GM21717 (cell line): ENCODE measurements around the gene TP63.
"Not testable (repeated sequence)": the region's sequence is repeated elsewhere in the genome, so short reads cannot be mapped to it uniquely, and the experiment has no call there.

Source experiments
- ATAC-seq: cut with Tn5 transposase; IDR thresholded peaks from one replicate; pipeline ENCODE4 v1.9.1; 2021; ENCODE audit warnings: mild to moderate bottlenecking, moderate library complexity; ENCODE audit not compliant: unreplicated experiment

TP63 gene

DNA sequence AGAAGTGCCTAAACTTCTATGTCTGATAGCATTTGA is at the start of gene TP63:
TSS of gene TP63 (plus strand) at position 17 of the 36 bp plus-strand sequence. CDS start 127 bp downstream, outside the sequence.
- ATAC-seq = no peak

DNA sequence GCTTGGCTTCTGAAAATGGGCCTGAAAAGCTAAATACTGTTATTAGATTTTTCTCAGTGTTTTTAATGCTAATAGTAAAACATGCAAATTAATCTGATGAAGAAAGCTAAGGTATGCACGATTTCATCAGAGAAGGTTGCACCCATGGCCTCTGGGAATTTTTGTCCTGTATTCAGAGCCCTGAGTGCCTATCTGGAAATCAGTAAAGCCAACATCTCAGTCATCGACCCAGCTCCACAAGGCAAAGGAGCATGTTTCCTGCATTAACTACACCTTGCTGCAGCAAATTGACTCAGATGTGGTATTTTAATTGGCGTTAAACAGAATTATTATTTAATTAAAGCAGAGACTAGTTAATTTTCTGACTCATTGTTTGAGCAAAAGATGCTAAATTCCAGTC is 49.0 kb upstream of the TP63 start:
- ATAC-seq = no peak

DNA sequence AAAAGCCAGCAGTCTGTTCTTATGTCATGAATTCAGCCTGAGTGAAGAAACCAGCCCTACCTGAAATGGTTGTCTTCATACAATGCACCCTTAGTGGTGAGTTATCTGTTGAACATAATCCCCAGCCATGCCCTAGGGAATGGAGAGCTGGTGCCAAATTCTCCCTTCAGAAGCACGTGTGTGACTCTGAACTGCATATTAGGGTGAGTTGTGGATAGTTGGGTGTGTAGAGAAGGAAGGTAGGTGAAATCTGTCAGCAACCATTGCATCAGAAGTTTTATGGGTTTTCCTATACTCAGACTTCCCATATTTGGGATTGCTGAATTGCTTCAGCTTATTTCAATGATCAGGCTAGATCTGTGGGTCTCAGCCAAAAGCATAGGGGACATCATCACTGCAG is 46.5 kb upstream of the TP63 start:
- ATAC-seq = no peak

DNA sequence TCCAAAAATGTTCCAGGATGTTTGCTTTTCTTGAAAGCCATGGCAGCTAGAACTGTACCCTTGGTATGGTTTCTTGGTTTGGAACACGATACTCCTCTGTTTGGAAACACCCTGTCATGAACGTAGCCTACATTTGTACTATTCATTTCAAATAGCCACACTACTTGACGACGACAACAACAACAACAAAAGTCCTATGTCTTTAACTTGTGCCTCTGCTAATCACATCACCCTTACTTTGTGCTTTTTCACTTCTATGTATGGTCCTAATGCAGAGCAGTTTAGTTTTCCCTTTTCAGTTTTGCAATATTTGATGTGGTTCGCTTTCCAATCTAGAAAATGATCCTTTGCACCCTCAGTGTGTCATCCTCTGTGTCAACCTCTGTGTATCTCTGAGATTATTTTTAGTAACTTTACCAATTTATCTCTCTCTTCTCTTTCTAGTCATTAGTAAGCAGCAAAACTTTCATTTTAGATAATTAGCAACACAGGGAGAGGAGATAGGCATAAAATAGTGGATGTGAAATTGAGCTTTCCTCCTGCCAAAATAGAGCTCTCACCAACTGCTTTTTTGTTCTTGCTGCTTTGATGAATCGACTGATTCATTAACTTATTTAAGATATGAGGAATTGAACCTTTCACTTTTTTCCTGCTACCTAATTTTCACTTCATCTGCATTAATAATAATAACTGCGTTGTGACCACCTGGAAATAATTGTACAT is 44.1 kb upstream of the TP63 start:
- ATAC-seq = peak; percentile 96

DNA sequence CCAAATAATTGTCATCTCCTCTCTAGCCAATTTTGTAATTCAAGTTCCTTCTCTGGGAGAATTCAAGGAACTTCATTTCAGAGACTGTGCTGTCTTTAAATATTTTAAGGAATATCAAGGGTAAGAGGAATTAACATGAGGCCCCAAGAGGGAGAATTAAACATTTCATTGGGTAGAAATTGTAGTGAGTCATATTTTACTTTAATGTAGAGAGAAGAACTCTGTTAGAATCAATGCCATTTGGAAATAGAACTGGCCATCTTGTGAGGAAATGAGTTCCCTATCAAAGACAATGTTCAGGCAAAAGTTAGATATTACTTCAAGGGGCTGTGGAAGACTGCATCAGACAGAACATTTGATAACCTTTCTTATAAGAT is 43.5 kb upstream of the TP63 start:
- ATAC-seq = no peak

DNA sequence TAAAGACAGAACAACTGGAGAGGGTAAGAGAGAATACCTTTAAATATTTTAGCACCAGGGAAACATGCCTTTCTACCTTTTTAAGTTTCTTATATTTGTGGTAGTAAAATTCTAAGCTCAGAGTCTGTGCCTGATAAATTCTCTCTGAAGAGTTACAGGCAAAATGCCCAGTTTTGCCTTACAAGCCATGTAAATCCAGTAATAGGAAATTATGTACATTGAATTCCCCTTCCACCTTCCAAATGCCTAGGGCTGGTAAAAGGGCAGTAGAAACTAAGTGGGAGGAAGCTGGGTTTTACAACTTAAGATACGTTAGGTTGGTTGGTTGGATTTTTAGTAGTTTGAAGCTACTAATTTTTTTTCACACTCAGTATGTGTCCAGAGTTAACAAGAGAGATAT is 43.1 kb upstream of the TP63 start:
- no peak for ATAC-seq

DNA sequence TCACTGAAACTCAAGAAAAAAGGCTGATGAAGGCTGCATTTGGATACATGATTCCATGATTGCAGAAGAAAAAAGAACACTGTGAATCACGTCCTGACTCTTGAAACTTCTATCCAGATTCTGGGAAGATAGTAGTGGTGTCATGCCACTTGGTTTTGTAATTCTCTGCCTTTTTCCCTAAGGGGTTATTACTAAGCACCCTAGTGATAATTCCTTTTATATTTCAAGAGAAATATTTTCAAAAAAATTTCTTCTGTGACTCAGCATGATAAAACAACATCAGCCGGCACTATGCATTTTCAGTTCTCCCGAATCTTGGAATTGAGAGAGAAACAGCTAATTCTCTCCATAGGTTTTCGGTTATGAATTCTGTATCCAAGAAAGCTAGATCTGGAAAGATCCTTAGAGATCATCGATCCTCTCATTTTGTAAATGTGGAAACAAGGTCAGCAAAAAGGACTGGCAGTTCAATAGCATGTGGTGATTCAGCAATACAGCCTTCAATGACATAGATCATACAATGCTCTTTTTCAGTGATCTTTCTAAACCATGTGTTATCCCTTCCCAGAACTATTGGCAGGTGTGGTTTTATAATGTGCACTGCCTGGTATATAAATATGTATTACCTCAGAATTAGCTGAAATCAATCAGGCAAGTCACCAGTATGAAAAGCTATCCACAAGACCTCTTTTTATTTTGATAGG is 42.6 kb upstream of the TP63 start:
- ATAC-seq = no peak

DNA sequence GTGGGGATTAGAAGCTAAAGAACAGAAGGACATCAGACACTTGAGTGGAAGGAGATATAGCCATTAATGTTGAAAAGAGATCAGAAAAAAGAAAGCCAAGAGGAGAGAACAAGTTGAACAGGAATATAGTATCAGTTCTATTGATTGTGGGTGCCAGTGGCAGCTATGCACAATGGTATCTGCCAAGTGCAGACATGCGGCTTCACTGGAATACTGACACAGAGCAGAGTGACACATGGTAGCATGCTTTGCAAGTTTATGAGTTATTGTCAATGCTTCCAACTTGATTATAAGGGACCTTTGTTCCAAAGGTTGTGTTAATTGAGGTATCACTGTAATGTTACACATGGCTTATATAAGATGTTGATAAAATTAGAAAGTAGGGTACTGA is 42.0 kb upstream of the TP63 start:
- no peak for ATAC-seq

DNA sequence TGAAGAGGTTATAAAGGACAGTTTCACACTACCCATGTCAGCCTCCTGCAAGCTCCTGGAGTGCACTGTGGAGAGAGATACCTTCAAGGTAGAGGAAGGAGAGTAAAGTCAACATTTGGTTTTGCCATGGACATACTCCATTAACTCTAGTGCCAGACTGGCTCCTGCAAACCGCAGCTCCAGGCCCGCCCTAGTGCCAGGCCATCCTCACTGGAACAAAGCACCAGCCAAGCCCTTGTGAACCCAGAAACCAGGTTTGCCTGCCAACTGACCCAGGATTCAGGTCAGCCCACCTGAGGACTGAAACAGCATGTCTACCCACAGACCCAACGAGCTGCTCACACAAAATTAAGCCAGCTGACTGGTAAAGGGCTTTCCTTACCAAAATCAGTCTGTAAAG is 41.0 kb upstream of the TP63 start:
- ATAC-seq = no peak

DNA sequence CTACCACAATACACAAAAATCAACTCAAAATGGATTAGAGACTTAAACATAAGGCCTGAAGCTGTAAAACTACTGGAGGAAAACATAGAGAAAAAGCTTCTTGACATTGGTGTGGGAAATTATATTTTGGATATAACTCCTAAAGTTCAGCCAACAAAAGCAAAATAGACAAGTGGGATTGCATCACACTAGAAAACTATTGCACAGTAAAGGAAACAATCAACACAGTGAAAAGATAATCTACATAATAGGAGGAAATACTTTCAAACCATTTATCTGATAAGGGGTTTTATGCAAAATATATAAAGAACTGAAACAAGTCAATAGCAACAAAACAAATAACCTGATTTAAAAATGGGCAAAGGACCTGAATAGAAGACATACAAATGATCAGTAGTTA is 37.6 kb upstream of the TP63 start:
- no peak for ATAC-seq

DNA sequence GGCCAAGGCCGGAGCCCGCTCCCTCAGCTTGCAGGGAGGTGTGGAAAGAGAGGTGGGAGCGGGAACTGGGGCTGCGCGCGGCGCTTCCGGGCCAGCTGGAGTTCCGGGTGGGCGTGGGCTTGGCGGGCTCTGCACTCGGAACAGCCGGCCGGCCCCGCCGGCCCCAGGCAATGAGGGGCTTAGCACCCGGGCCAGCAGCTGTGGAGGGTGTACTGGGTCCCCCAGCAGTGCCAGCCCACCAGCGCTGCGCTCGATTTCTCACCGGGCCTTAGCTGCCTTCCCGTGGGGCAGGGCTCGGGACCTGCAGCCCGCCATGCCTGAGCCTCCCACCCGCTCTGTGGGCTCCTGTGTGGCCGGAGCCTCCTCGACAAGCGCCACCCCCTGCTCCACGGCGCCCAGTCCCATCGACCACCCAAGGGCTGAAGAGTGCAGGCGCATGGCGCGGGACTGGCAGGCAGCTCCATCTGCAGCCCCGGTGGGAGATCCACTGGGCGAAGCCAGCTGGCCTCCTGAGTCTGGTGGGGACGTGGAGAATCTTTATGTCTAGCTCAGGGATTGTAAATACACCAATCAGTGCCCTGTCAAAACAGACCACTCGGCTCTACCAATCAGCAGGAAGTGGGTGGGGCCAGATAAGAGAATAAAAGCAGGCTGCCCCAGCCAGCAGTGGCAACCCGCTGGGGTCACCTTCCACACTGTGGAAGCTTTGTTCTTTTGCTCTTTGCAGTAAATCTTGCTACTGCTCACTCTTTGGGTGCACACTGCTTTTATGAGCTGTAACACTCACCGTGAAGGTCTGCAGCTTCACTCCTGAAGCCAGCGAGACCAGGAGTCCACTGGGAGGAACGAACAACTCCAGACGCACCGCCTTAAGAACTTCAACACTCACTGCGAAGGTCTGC is 34.9 kb upstream of the TP63 start:
- ATAC-seq = not testable (repeated sequence)

DNA sequence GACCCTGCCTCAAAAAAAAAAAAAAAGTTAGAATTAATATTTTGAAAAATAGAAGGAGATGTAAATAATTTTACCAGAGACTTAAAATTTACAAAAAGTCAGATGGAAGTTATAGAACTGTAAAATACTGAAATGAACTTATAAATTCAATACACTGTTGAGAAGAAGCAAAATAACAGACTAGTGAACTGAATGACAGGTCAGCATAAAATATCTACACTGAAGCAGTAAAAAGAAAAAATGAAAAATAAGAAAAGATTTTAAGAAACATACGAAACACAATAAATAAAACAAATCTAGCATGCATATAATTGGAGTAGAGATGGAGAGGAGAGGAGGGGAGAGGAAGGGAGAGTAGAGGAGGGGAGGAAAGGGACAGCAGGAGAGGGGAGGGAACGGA is 33.3 kb upstream of the TP63 start:
- ATAC-seq = no peak

DNA sequence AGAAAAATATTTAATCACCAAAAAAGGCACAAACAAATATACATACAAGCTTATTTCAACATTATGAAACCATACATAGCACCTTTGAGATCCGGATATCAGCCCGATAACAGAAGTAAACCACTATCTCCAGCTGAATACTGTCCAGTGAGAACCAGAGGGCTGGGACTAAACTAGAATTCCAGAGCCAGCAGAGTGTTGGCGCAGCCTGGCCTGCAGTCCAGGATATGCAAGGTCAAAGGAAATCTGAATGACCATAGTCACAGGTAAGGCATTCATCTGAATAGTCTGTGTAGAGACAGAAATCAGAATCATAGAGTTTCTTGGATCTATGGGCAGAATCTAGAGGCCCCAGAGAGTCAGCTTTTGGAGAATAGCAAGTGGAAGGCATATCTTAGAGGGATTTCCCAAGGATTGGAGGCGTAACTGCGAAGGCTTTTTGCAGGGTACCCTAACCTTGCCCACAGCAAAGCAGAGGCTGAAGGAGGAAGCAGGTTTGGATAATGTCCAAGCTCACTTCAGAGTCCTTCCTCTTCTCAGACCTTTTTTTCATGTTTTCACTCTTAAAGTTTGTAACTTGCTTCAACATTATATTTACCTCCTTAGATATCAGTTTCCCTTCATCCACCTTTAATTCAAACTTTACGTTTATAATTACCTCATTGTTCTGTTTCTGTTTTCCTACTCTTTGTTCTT is 32.5 kb upstream of the TP63 start:
- no peak for ATAC-seq

DNA sequence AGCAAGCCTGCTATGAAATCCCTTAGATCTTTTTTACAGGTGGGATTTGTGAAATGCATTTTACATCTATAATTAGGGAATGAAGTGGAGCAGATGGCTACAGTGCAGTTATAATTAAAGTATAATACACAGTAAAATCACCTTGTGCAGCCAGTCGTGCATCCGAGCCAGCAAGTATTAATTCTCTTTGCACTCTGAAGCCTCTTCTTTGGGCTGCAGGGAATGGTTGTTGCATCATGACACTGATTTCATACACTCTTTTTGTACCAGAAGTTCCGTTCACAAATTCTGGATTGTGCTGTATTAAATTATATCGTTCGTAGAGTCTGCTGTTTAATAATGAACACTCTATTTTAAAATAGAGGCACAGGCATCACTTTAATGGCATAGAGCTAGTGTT is 28.7 kb upstream of the TP63 start:
- ATAC-seq = no peak

DNA sequence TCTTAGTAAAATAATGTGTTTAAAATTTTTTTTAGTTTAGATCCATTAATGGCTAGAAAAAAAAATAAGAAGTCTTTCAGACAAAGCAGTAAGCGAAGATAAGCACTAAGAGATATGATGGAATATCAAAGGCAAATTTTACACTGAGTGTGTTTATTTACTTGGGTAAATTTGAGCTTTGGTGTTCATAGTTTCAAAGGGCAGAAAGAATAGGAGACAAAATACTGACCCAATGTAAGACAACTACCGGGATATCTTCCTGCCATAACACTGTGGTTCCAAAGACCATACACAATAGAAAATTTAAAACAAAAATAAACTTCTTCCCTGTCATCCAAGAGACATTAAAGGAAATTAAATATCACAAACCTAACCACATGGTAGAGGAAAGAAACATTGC is 25.5 kb upstream of the TP63 start:
- no peak for ATAC-seq

DNA sequence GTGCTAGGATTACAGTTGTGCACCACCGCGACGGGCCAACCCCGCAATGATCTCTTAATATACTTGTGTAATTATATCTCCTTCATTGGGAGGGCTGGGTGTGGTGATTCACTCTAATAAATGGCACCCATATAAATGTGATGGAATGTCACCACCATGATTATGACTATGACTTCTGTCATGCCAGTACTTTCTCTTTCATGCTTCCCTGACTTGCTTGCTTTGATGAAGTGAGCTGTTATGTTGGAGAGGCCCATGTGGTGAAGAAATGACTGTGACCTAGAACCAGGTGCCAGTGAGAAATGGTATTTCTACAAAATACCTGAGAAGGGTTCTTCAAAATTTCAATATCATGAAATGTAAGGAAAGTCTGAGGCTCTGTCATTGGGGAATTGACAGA is 24.4 kb upstream of the TP63 start:
- ATAC-seq = no peak

DNA sequence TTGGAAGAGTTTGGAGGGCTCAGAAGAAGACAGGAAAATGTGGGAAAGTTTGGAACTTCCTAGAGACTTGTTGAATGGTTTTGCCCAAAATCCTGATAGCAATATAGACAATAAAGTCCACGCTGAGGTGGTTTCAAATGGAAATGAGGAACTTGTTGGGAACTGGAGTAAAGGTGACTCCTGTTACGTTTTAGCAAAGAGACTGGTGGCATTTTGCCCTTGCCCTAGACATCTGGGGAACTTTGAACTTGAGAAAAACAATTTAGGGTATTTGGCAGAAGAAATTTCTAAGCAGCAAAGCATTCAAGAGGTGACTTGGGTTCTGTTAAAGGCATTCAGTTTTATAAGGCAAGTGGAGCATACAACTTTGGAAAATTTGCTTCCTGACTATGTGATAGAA is 18.5 kb upstream of the TP63 start:
- not testable (repeated sequence) for ATAC-seq

DNA sequence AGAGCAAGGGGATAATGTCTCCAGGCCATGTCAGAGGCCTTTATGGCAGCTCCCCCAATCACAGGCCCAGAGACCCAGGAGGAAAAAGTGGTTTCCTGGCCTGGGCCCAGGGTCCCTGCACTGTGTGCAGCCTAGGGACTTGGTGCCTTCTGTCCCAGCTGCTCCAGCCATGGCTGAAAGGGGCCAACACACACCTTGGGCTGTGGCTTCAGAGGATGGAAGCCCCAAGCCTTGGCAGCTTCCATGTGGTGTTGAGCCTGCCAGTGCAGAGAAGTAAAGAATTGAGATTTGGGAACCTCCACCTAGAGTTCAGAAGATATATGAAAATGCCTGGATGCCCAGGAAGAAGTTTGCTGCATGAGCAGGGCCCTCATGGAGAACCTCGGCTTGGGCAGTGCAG is 18.1 kb upstream of the TP63 start:
- no peak for ATAC-seq

DNA sequence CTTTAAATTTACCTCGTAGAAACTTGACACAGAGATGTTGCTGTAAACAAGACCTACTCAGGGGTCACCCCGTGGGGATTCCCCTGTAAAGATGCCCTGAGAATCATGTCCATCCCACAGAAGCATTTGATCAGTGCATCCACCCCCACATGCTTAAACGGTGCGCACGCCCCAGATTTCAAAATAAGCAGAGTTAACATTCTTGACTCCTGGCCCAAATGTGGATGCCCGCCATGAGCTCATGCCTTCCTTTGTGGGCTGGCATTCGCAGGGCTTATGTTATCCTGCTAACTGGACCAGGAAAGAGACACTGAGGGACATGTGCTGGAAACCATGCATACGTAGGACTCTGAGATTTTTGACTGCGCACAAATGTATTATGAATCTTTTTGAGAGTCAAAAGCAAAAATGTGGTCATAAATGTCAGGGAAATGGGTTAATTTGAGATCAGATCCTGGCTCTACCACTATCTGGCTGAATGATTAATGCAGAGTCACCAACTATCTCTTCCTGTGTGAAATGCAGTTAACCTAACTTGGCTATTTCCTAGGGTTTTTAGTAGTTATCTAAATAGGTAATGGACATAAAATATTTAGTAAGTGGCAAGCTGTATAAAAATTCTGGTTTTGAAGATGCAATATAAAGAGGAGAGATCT is 9.1 kb upstream of the TP63 start:
- no peak for ATAC-seq

DNA sequence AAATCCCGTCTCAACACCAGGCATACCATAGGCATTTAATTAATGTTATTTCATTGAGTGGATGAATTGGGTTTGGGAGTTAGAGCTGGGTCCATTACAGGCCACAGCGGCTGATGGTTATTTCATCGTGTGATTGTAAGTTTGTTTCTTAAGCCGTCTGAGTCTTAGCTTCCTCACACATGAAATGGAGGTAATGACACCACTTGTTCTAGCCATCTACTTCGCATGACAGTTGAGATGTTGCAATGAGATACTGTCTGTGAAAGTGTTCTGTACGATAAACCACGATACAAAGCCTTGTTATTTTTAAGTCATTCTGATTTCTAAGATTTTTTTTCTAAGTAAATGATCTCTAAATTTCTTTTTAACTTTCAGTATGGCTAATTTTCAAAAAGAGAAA is 8.6 kb upstream of the TP63 start:
- ATAC-seq = no peak

DNA sequence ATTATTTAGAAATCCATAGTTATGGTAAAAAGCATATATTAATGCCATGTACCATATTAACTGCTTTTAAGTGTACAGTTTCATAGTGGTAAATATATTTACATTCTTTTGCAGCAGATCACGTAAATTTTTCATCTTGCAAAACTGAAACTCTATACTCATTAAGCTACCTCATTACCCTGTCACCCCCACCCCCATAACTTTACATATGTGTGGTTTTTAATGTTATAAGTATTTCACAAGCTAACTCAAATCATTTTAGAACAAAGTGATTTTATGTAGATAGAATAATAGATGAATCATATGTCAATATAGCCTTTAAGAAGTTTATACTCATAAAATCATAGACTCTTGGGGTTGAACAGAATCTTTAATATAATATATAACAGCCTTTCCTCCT is 7.1 kb upstream of the TP63 start:
- no peak for ATAC-seq
